ENCODE data around the gene ERCC6. TPM values are rescaled to one million over a fixed set of nuclear protein-coding genes. Genes with fewer than 3 reads are reported as not detected.

Gene ERCC6
- total RNA-seq = 3.7 and 4.6 TPM in 2 replicates

DNA sequence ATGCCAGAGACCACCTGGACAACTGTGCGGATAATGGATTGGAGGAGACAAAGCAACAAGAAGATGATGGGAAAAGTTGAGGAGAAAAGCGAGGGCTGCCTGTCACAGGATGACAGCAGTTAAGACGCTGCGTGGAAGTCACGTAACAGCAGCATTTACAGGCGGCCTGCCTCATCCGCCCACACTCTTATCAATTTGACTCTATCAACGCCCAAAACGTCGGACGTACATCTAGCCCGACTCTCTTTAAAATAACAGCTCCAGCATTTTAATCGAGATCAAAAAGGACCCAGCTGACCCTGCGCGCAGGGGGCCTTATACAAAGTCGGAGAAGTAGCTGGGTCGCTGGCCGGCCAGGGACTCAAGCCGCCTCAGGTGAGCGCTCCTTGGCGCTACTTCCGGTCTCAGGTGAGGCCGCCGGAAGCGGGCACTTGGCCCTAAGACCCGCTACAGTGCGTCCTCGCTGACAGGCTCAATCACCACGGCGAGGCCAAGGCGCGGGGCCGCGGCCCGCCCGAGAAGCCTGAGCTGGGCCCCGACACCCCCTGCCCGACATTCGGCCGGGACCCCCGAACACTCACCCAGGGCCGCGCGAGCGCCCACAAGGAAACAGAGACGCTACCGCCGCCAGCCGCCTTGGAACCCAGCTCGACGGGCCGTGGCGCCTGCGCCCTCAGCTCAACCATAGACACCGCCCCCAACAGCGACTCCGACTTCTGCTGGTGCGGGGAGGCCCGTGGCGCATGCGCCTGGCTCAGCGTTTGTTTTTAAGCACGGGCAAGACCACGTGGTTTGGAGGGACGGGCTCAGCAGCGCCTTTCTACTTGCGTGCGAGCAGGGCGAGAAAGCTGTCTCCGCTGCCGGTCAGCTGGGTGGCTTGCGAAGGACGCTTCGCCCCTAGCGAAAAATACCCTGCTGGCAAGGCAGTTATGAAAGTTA lies at the start of gene ERCC6:
Gene ERCC6 (minus strand): TSS at position 741 of the 939 bp plus-strand sequence.

Other genes starting within 250 kb of the ERCC6 start
- gene C10orf71, start 240.0 kb downstream of the ERCC6 start, total RNA-seq = not detected in 2 replicates
- gene DRGX, start 143.0 kb downstream of the ERCC6 start, total RNA-seq = not detected in 2 replicates
- under 0.01 and 0.13 TPM in 2 replicates for gene SLC18A3, start 71.2 kb upstream of the ERCC6 start, total RNA-seq
- gene CHAT, start 74.9 kb upstream of the ERCC6 start, total RNA-seq = not detected in 2 replicates
- not detected in 2 replicates for gene C10orf53, start 140.5 kb upstream of the ERCC6 start, total RNA-seq
- 0.98 and 18.1 TPM in 2 replicates for gene OGDHL, start 223.2 kb upstream of the ERCC6 start, total RNA-seq